GM12878 (cell line): ENCODE data around the gene RARA.
"Not testable (repeated sequence)": the region's sequence is repeated elsewhere in the genome, so short reads cannot be mapped to it uniquely, and the experiment has no call there.

Source experiments
- CEBPB ChIP-seq, 2 experiments: fragments of 150-350 bp in 1 of 2; IDR thresholded peaks; 2 replicates each; pipeline ENCODE4 v1.6.1; 2012 to 2014; ENCODE audit warnings: low read depth in 2 of 2, low read length in 2 of 2, borderline replicate concordance in 1 of 2, inconsistent platforms in 1 of 2
- CTCF ChIP-seq, 3 experiments: IDR thresholded peaks in 2 of 3; conservative IDR thresholded peaks in 1 of 3; 2 replicates each; pipeline ENCODE4 v1.5.1; 2011; ENCODE audit warnings: low read depth in 3 of 3, low read length in 3 of 3, mild to moderate bottlenecking in 3 of 3, control low read depth in 2 of 3, moderate library complexity in 2 of 3, inconsistent platforms in 1 of 3, mixed read lengths in 1 of 3; ENCODE audit not compliant: control insufficient read depth in 2 of 3, insufficient read depth in 1 of 3; ENCODE audit errors: extremely low read depth in 1 of 3
- FOS ChIP-seq: IDR thresholded peaks from 3 replicates; pipeline ENCODE4 v1.6.1; 2011; ENCODE audit warnings: borderline replicate concordance; ENCODE audit not compliant: insufficient read length; ENCODE audit errors: extremely low read depth
- PBX3 ChIP-seq: IDR thresholded peaks from 2 replicates; pipeline ENCODE4 v1.6.1; 2011; ENCODE audit warnings: mild to moderate bottlenecking, low read depth, low read length, moderate library complexity; ENCODE audit not compliant: insufficient replicate concordance
- STAT3 ChIP-seq: IDR thresholded peaks from 2 replicates; pipeline ENCODE4 v1.6.1; 2011; ENCODE audit warnings: low read depth, low read length, improper control_type of control experiment
- TAF1 ChIP-seq: IDR thresholded peaks from 2 replicates; pipeline ENCODE4 v1.6.1; 2011; ENCODE audit warnings: mild to moderate bottlenecking, low read depth, low read length, borderline replicate concordance
- ZBTB4 ChIP-seq: fragments of 450-650 bp; formaldehyde crosslinking; IDR thresholded peaks from 2 replicates; pipeline ENCODE4 v1.4.0; 2022; ENCODE audit warnings: mild to moderate bottlenecking, moderate library complexity

- TF ChIP-seq ZBTB4 (CRISPR knock-in tag); CTCF (IDR thresholded peaks at IDR 0.05 in 2 of 3, conservative IDR thresholded peaks at IDR 0.05 in 1 of 3; ENCODE audit: control insufficient read depth in 2 of 3, extremely low read depth in 1 of 3, insufficient read depth in 1 of 3, low read depth in 3 of 3, low read length in 3 of 3); TAF1; CEBPB (IDR thresholded peaks at IDR 0.05; ENCODE audit: borderline replicate concordance in 1 of 2, low read depth in 2 of 2, low read length in 2 of 2); PBX3; FOS; STAT3: not testable (repeated sequence)
Observed at GRCh38 chr17:40372644-40373043, 63.7 kb downstream of the RARA start.
